B cell (primary cell): ENCODE measurements around the gene KIF22.
"Not testable (repeated sequence)": the region's sequence is repeated elsewhere in the genome, so short reads cannot be mapped to it uniquely, and the experiment has no call there.

Experiments
- EZH2 ChIP-seq: IDR thresholded peaks from 2 replicates; pipeline ENCODE4 v1.6.1; 2012; ENCODE audit warnings: borderline replicate concordance, low read depth, mild to moderate bottlenecking, moderate library complexity, low read length; ENCODE audit not compliant: insufficient read depth, poor library complexity, severe bottlenecking
- TF ChIP-seq, protein P1 (sequence below): fragments of 200-600 bp; IDR thresholded peaks from one replicate; pipeline ENCODE4 v1.8.0; 2022; ENCODE audit warnings: antibody characterized with exemption, mild to moderate bottlenecking

DNA sequence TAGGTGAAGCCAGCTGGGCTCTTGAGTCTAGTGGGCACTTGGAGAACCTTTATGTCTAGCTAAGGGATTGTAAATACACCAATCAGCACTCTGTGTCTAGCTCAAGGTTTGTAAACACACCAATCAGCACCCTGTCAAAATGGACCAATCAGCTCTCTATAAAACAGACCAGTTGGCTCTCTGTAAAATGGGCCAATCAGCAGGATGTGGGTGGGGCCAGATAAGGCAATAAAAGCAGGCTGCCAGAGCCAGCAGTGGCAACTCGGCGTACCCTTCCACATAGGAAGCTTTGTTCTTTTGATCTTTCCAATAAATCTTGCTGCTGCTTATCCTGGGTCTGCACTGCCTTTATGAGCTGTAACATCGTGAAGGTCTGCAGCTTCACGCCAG, 41.8 kb upstream of the KIF22 start:
- TF ChIP-seq, protein P1, sequence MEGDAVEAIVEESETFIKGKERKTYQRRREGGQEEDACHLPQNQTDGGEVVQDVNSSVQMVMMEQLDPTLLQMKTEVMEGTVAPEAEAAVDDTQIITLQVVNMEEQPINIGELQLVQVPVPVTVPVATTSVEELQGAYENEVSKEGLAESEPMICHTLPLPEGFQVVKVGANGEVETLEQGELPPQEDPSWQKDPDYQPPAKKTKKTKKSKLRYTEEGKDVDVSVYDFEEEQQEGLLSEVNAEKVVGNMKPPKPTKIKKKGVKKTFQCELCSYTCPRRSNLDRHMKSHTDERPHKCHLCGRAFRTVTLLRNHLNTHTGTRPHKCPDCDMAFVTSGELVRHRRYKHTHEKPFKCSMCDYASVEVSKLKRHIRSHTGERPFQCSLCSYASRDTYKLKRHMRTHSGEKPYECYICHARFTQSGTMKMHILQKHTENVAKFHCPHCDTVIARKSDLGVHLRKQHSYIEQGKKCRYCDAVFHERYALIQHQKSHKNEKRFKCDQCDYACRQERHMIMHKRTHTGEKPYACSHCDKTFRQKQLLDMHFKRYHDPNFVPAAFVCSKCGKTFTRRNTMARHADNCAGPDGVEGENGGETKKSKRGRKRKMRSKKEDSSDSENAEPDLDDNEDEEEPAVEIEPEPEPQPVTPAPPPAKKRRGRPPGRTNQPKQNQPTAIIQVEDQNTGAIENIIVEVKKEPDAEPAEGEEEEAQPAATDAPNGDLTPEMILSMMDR: not testable (repeated sequence)
- not testable (repeated sequence) for TF ChIP-seq EZH2
